GM19455 (cell line): ENCODE measurements around the gene DHCR7.

ENCODE experiments used
- ATAC-seq: cut with Tn5 transposase; IDR thresholded peaks from one replicate; pipeline ENCODE4 v1.9.1; 2021; ENCODE audit not compliant: unreplicated experiment

DHCR7 gene

DNA sequence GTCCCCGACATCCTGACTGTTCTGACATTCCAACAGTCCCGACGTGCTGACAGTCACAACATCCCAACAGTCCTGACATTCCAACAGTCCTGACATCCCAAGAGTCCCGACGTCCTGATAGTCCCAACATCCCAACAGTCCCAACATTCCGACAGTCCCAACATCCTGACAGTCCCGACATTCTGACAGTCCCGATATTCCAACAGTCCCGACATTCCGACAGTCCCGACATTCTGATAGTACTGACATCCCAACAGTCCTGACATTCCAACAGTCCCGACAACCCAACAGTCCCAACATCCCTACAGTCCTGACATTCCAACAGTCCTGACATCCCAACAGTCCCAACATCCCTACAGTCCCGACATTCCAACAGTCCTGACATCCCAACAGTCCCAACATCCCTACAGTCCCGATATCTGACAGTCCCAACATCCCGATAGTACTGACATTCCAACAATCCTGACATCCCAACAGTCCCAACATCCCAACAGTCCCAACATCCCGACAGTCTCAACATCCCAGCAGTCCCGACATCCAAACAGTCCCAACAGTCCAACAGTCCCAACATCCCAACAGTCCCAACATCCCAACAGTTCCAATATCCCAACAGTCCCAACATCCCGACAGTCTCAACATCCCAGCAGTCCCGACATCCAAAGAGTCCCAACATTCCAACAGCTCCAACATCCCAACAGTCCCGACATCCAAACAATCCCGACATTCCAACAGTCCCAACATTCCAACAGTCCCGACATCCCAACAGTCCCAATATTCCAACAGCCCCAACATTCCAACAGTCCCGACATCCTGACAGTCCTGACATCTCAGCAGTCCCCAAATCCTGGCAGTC, 60.2 kb downstream of the DHCR7 start:
- ATAC-seq = no peak

DNA sequence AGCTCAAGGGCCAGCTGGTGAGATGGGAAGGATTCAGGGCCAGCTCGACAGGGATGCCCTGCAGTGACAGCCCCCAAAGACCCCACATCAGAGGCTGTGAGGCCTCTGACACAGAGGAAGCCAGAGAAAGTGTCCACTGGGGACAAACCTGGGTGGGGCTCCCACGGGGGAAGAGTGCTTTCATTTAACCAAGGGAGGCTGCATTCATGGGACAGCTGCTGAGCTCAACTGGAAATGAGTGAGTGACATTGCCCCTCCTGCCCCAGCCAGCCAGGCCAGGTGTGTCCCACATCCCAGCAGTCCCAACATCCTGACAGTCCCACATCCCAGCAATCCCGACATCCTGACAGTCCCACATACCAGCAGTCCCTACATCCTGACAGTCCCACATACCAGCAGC, 61.0 kb downstream of the DHCR7 start:
- no peak for ATAC-seq

DNA sequence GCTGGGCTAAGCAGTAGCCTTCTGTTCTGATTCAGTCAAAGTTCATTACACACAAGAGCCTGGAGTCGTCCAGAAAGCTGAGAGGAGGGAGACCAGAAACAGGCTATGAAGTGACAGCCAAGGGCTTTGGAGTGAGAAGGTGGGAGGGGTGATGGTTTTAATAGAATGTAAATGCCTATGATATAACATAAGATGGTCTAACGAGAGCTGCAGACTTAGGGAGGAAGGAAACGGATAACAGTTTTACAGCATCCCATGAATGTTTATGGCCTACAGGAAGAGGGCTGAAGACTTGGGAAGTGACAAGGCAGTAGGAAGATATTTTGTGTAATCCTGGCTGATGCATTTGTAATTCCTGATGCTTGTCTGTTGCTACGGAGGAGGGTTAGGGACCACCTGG, 62.0 kb downstream of the DHCR7 start:
- ATAC-seq = no peak

DNA sequence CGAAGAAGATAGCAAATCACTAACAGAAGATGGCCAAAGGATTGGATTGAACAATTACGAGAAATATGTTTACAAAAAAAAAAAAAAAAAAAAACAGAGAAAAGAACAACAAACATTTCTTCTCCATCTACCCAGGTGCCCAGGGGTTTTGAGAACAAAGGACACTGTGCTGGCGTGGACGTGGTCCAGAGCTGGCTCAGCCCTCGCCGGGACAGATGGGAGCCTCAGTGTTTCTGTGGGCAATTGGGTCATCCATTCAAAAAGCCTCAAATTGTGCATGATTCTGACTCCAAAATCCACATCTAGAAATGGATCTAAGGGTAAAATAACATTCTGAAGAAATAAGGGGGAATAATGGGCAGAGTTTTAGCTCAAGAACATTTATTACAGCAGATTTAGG, 63.1 kb downstream of the DHCR7 start:
- no peak for ATAC-seq

DNA sequence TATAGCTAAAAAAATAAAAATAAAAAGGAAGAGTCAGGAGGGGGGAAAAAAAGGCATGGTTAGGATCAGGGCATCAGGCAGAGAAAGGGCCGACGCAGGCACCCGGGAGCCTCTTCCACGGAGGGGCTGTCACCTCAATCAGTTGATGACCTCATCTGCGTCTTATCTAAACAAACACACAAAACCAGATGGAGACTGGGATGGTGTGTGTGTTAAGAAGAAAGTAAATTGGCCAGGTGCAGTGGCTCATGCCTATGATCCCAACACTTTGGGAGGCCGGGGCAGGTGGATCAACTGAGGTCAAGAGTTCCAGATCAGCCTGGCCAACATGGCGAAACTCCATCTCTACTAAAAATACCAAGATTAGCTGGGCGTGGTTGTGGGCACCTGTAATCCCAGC, 63.6 kb downstream of the DHCR7 start:
- no peak for ATAC-seq
